Measurements from ENCODE around the gene LRRC38. TPM values are rescaled to one million over a fixed set of nuclear protein-coding genes. Genes with fewer than 3 reads are reported as not detected.

The LRRC38 gene
- total and polyA plus RNA-seq, 2 donors (not counting 1 experiment from before 2014, with no cell fraction given): not detected

- Histone ChIP-seq H3K36me3 (replicated peaks in 1 of 2; ENCODE audit: control extremely low read depth in 1 of 2, control insufficient read depth in 1 of 2, extremely low read depth in 1 of 2, insufficient read depth in 2 of 2, low read length in 1 of 2) (no peaks in the 10 kb centered on the region), H3K9me3 (ENCODE audit: control extremely low read depth in 1 of 3, control insufficient read depth in 2 of 3, insufficient read depth in 1 of 3, low read length in 2 of 3) (no peaks in the 10 kb centered on the region), H2AFZ (ENCODE audit: insufficient read depth, low read depth, low read length, poor library complexity, severe bottlenecking) (no peak overlapping the region), H3K27me3 (replicated peaks in 1 of 4; ENCODE audit: control extremely low read depth in 1 of 4, control insufficient read depth in 3 of 4, insufficient read depth in 4 of 4, low read length in 3 of 4) (no peaks in the 10 kb centered on the region), H3K27ac (ENCODE audit: low read length in 2 of 2) (no peak overlapping the region), H3K79me2 (ENCODE audit: control insufficient read depth, insufficient read depth, low read length) (no peaks in the 10 kb centered on the region), H4K20me1 (ENCODE audit: control insufficient read depth, insufficient read depth, low read length, poor library complexity, severe bottlenecking) (no peaks in the 10 kb centered on the region), H3K9ac (ENCODE audit: low read length) (no peak overlapping the region), H3K4me3 (ENCODE audit: control extremely low read depth in 1 of 5, extremely low read depth in 1 of 5, insufficient read depth in 1 of 5, low read depth in 2 of 5, low read length in 4 of 5) (no peak overlapping the region), H3K4me1 (ENCODE audit: control insufficient read depth in 2 of 2, insufficient read depth in 2 of 2, low read length in 2 of 2) (no peaks in the 10 kb centered on the region), H3K4me2 (replicated peaks; ENCODE audit: low read depth, low read length, poor library complexity, severe bottlenecking) (no peak overlapping the region)
- H3K9me3 Mint-ChIP-seq (ENCODE audit: insufficient read depth): no peaks in the 10 kb centered on the region
- no peak overlapping the region for H3K4me3 Mint-ChIP-seq
- 100% methylated on average over 2 of the region's 6 CpGs for WGBS (ENCODE audit: insufficient coverage)
- no peak overlapping the region for H3K27ac Mint-ChIP-seq
- H3K27me3 Mint-ChIP-seq: peaks cover 22% of the 10 kb centered on the region
- TF ChIP-seq, protein P1, sequence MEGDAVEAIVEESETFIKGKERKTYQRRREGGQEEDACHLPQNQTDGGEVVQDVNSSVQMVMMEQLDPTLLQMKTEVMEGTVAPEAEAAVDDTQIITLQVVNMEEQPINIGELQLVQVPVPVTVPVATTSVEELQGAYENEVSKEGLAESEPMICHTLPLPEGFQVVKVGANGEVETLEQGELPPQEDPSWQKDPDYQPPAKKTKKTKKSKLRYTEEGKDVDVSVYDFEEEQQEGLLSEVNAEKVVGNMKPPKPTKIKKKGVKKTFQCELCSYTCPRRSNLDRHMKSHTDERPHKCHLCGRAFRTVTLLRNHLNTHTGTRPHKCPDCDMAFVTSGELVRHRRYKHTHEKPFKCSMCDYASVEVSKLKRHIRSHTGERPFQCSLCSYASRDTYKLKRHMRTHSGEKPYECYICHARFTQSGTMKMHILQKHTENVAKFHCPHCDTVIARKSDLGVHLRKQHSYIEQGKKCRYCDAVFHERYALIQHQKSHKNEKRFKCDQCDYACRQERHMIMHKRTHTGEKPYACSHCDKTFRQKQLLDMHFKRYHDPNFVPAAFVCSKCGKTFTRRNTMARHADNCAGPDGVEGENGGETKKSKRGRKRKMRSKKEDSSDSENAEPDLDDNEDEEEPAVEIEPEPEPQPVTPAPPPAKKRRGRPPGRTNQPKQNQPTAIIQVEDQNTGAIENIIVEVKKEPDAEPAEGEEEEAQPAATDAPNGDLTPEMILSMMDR (IDR thresholded peaks at IDR 0.05): no peak
- no peak for TF ChIP-seq EZH2 (IDR thresholded peaks at IDR 0.05; ENCODE audit: borderline replicate concordance, insufficient read depth, low read depth, low read length, poor library complexity, severe bottlenecking)
- ChIA-PET CTCF (interaction anchor here (1.6 kb wide), 1 partner anchor 9 kb away, joined by 3 read pairs; no protein-coding TSS in a partner anchor), POLR2A (no interaction called here)
- H3K4me1 Mint-ChIP-seq: no peaks in the 10 kb centered on the region
- intact Hi-C loops (cut with micrococcal nuclease): no loop called here
- ATAC-seq (ENCODE audit: low read depth) (no peak), DNase-seq (no peak)
Measured at GRCh38 chr1:13548281-13548680, 34.5 kb upstream of the LRRC38 start.

DNA sequence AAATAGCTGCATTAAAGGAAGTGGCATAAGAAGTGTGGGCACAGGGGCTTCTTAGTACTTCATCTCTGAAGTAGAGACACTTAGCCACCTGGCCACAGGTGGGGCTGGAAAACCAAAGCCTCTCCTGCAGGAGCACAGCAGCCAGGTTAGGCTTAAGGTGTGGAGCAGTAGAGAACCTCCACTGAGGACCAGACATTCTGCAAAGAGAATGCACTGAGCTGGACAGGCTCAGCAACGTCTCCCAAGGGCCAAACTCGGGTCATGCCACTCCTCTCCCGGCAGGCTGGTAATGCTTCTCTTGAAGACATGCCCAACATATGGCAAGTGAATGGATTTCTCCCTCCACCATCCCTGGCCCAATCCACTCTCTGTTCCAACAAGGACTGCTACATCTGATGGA, 33.0 kb upstream of the LRRC38 start:
- POLR2A ChIA-PET: no interaction called here
- CTCF ChIA-PET: no interaction called here
- ATAC-seq (ENCODE audit: low read depth) (no peak), DNase-seq (no peak)
- Mint-ChIP-seq H3K9me3 (ENCODE audit: insufficient read depth) (no peaks in the 10 kb centered on the region), H3K4me3 (no peak overlapping the region), H3K27me3 (peaks cover 22% of the 10 kb centered on the region), H3K4me1 (no peaks in the 10 kb centered on the region), H3K27ac (no peak overlapping the region)
- Histone ChIP-seq H3K4me1 (ENCODE audit: control insufficient read depth in 2 of 2, insufficient read depth in 2 of 2, low read length in 2 of 2) (no peaks in the 10 kb centered on the region), H3K9ac (ENCODE audit: low read length) (no peak overlapping the region), H3K4me3 (ENCODE audit: control extremely low read depth in 1 of 5, extremely low read depth in 1 of 5, insufficient read depth in 1 of 5, low read depth in 2 of 5, low read length in 4 of 5) (no peak overlapping the region), H2AFZ (ENCODE audit: insufficient read depth, low read depth, low read length, poor library complexity, severe bottlenecking) (no peak overlapping the region), H3K27ac (ENCODE audit: low read length in 2 of 2) (no peak overlapping the region), H3K79me2 (ENCODE audit: control insufficient read depth, insufficient read depth, low read length) (no peaks in the 10 kb centered on the region), H3K9me3 (ENCODE audit: control extremely low read depth in 1 of 3, control insufficient read depth in 2 of 3, insufficient read depth in 1 of 3, low read length in 2 of 3) (no peaks in the 10 kb centered on the region), H3K4me2 (replicated peaks; ENCODE audit: low read depth, low read length, poor library complexity, severe bottlenecking) (no peak overlapping the region), H4K20me1 (ENCODE audit: control insufficient read depth, insufficient read depth, low read length, poor library complexity, severe bottlenecking) (no peaks in the 10 kb centered on the region), H3K36me3 (replicated peaks in 1 of 2; ENCODE audit: control extremely low read depth in 1 of 2, control insufficient read depth in 1 of 2, extremely low read depth in 1 of 2, insufficient read depth in 2 of 2, low read length in 1 of 2) (no peaks in the 10 kb centered on the region), H3K27me3 (replicated peaks in 1 of 4; ENCODE audit: control extremely low read depth in 1 of 4, control insufficient read depth in 3 of 4, insufficient read depth in 4 of 4, low read length in 3 of 4) (no peaks in the 10 kb centered on the region)
- no peak for TF ChIP-seq EZH2 (IDR thresholded peaks at IDR 0.05; ENCODE audit: borderline replicate concordance, insufficient read depth, low read depth, low read length, poor library complexity, severe bottlenecking)
- WGBS (ENCODE audit: insufficient coverage): no CpG with 5 or more reads among the region's 3 CpGs
- intact Hi-C loops (cut with micrococcal nuclease): no loop called here

Data from B cell (primary cell).